ENCODE results near the gene PCDHA8. TPM values are rescaled to one million over a fixed set of nuclear protein-coding genes. Genes with fewer than 3 reads are reported as not detected.

The PCDHA8 gene
- total and polyA plus RNA-seq, 9 of the 15 experiments (the other 6 are each of a cell fraction or from before 2014, with no cell fraction given) = not detected

GRCh38 chr5:140883373-140883772, 42.4 kb downstream of the PCDHA8 start:
- ATAC-seq (no peak), DNase-seq (ENCODE audit: extremely low read depth in 1 of 4, low spot score in 3 of 4) (no peak), FAIRE-seq (no peak)
- no peaks in the 10 kb centered on the region; a peak in 1 of 5 replicates for H3K4me1 ChIP-seq (replicated peaks in 1 of 2; ENCODE audit: control insufficient read depth in 2 of 2, insufficient read depth in 2 of 2, low read length in 2 of 2)
- H4K20me1 ChIP-seq (replicated peaks; ENCODE audit: control insufficient read depth, insufficient read depth, low read length) = no peaks in the 10 kb centered on the region
- no peak for TF ChIP-seq MNT (conservative IDR thresholded peaks at IDR 0.05)
- no peak for TF ChIP-seq RNF2 (IDR thresholded peaks at IDR 0.05)
- no peak for TF ChIP-seq ELF1 (tag; IDR thresholded peaks at IDR 0.05)
- no peak for TF ChIP-seq ZKSCAN8 (CRISPR knock-in tag; IDR thresholded peaks at IDR 0.05)
- TF ChIP-seq CBFA2T2 (conservative IDR thresholded peaks at IDR 0.05) = no peak
- TF ChIP-seq THRB (CRISPR knock-in tag; conservative IDR thresholded peaks at IDR 0.05) = no peak
- no peak for TF ChIP-seq RFX7 (CRISPR knock-in tag; IDR thresholded peaks at IDR 0.05)
- no peak for TF ChIP-seq ZBTB7A (IDR thresholded peaks at IDR 0.05; ENCODE audit: borderline replicate concordance, control insufficient read depth, low read depth, low read length)
- TF ChIP-seq TCF7 (IDR thresholded peaks at IDR 0.05; ENCODE audit: borderline replicate concordance) = no peak
- TF ChIP-seq NBN (IDR thresholded peaks at IDR 0.05; ENCODE audit: low read depth) = no peak
- no peak for TF ChIP-seq ZNF707 (CRISPR knock-in tag; conservative IDR thresholded peaks at IDR 0.05)
- no peak for TF ChIP-seq ZNF212 (CRISPR knock-in tag; IDR thresholded peaks at IDR 0.05)
- TF ChIP-seq ZNF639 (CRISPR knock-in tag; conservative IDR thresholded peaks at IDR 0.05 in 1 of 2, IDR thresholded peaks at IDR 0.05 in 1 of 2) = no peak
- no peak overlapping the region for H3K9ac ChIP-seq (ENCODE audit: insufficient read depth in 1 of 2, low read depth in 2 of 2, low read length in 2 of 2)
- no peaks in the 10 kb centered on the region for H3K36me3 ChIP-seq (ENCODE audit: control insufficient read depth, insufficient read depth, low read length)
- in situ Hi-C loops (cut with MboI) (no loop called here), intact Hi-C loops (cut with micrococcal nuclease) (no loop called here)
- no peaks in the 10 kb centered on the region for H3K9me1 ChIP-seq (ENCODE audit: control insufficient read depth, insufficient read depth, low read length)
- H3K4me3 ChIP-seq = no peak overlapping the region
- no peak overlapping the region for H3K4me2 ChIP-seq (ENCODE audit: insufficient read depth, low read length)
- CTCF ChIA-PET (ENCODE audit: low intra/inter-chr PET ratio) = no interaction called here
- H2AFZ ChIP-seq (ENCODE audit: low read depth, low read length) = no peak overlapping the region
- no peaks in the 10 kb centered on the region for H3K27me3 ChIP-seq (ENCODE audit: control insufficient read depth in 2 of 2, insufficient read depth in 2 of 2, low read length in 2 of 2)
- H3K79me2 ChIP-seq (ENCODE audit: control insufficient read depth, insufficient read depth, low read length) = no peaks in the 10 kb centered on the region
- 0 out of 2 replicates have a peak, but pooled peaks cover 2% of the 10 kb centered on the region for H3K9me3 ChIP-seq (replicated peaks; ENCODE audit: control insufficient read depth, insufficient read depth, low read depth, low read length)
- no peak overlapping the region for H3K27ac ChIP-seq (ENCODE audit: extremely low read depth, low read depth, low read length)
- BruUV-seq (replicated peaks) = no TSS peak
- 31% methylated on average over 31 of the region's 41 CpGs for WGBS (ENCODE audit: insufficient coverage, low coverage, missing lambda C conversion rate)
- POLR2A ChIA-PET = no interaction called here
